HepG2 (cell line): ENCODE data around the gene USP7. TPM values are rescaled to one million over a fixed set of nuclear protein-coding genes. Genes with fewer than 3 reads are reported as not detected.
A peak's percentile ranks its signal among the peaks of the same experiment; 100 is the strongest.

ENCODE experiments used
- ATAC-seq: fragments of 200-7000 bp; cut with Tn5 transposase; 3 replicates; pipeline ENCODE4 v1.9.1; 2020; ENCODE audit warnings: mild to moderate bottlenecking, moderate library complexity
- BruUV-seq: library from RNA; stranded (reverse); fragments of 400-500 nt; replicated peaks from 2 replicates; lab custom pipeline; 2021; lab: Mats Ljungman, UMichigan
- CTCF ChIA-PET: fragments of 300-600 bp; formaldehyde crosslinking; extraction: SDS; loops from one replicate; lab custom pipeline; 2021; ENCODE audit warnings: low total read pairs, inconsistent platforms, low intra/inter-chr PET ratio; lab: Yijun Ruan, JAX
- POLR2A ChIA-PET: fragments of 350-600 bp; sonication (Branson Sonifier 250); formaldehyde crosslinking; loops from one replicate; lab custom pipeline; 2020; ENCODE audit warnings: antibody characterized with exemption, inconsistent platforms; lab: Yijun Ruan, JAX
- DNase-seq: peaks from one replicate; pipeline ENCODE4 v3.0.0-alpha.2; 2015; ENCODE audit warnings: low spot score
- FAIRE-seq: peaks from 3 replicates; lab custom pipeline; 2011; peaks lifted over from hg19 to GRCh38; lab: Jason Lieb, UNC
- H2AFZ ChIP-seq: one replicate; pipeline ENCODE4 v1.6.1; 2011; ENCODE audit warnings: low read length, inconsistent platforms
- H3K27ac ChIP-seq: fragments of 300-600 bp; 3 replicates; pipeline ENCODE4 v1.8.0; 2011; ENCODE audit warnings: mixed run types, mild to moderate bottlenecking, mixed read lengths, low read length, inconsistent platforms; ENCODE audit not compliant: insufficient read depth; ENCODE audit errors: extremely low read length
- H3K27me3 ChIP-seq, 2 experiments: fragments of 200-600 bp in 1 of 2; 2 replicates in 1 of 2; 3 replicates in 1 of 2; pipeline versions ENCODE4 v1.6.0 to v1.8.0; 2011; ENCODE audit warnings: low read length in 2 of 2, mild to moderate bottlenecking in 2 of 2, moderate library complexity in 2 of 2, inconsistent platforms in 1 of 2; ENCODE audit not compliant: insufficient read depth in 2 of 2, control insufficient read depth in 1 of 2
- H3K36me3 ChIP-seq, 2 experiments: fragments of 200-600 bp in 1 of 2; replicated peaks in 1 of 2; 2 replicates in 1 of 2; 3 replicates in 1 of 2; pipeline versions ENCODE4 v1.5.1 to v1.8.0; 2011; ENCODE audit warnings: low read length in 2 of 2, inconsistent platforms in 1 of 2; ENCODE audit not compliant: insufficient read depth in 2 of 2, control insufficient read depth in 1 of 2
- H3K4me1 ChIP-seq: 2 replicates; pipeline ENCODE4 v1.5.1; 2012; ENCODE audit warnings: low read length, inconsistent platforms; ENCODE audit not compliant: insufficient read depth
- H3K4me2 ChIP-seq: 2 replicates; pipeline ENCODE4 v1.6.0; 2011; ENCODE audit warnings: low read depth, low read length, inconsistent platforms
- H3K4me3 ChIP-seq, 3 experiments: fragments of 200-600 bp in 1 of 3; sonication (generic), shearing (Covaris generic) in 1 of 3; replicated peaks in 1 of 3; 2 replicates each; pipeline ENCODE4 v1.5.1; 2011 to 2016; ENCODE audit warnings: low read length in 3 of 3, inconsistent platforms in 2 of 3, low read depth in 2 of 3, mild to moderate bottlenecking in 2 of 3, control low read depth in 1 of 3, mixed read lengths in 1 of 3; ENCODE audit not compliant: insufficient read depth in 1 of 3
- H3K79me2 ChIP-seq: one replicate; pipeline ENCODE4 v1.6.1; 2011; ENCODE audit warnings: low read length, inconsistent platforms; ENCODE audit not compliant: insufficient read depth
- H3K9ac ChIP-seq: 2 replicates; pipeline ENCODE4 v1.6.0; 2011; ENCODE audit warnings: mild to moderate bottlenecking, low read depth, low read length, inconsistent platforms; ENCODE audit not compliant: insufficient read depth
- H3K9me3 ChIP-seq: 2 replicates; pipeline ENCODE4 v1.5.1; 2012; ENCODE audit warnings: mild to moderate bottlenecking, low read length
- H4K20me1 ChIP-seq: 2 replicates; pipeline ENCODE4 v1.6.0; 2011; ENCODE audit warnings: inconsistent platforms, mild to moderate bottlenecking, low read length, moderate library complexity; ENCODE audit not compliant: insufficient read depth
- ATAD3A ChIP-seq: sonication (generic); formaldehyde crosslinking; IDR thresholded peaks from 2 replicates; pipeline ENCODE4 v1.4.0; 2020; ENCODE audit warnings: missing genetic modification reagents
- ATRX ChIP-seq: sonication (generic); formaldehyde crosslinking; IDR thresholded peaks from 2 replicates; pipeline ENCODE4 v1.4.0; 2020; ENCODE audit warnings: missing genetic modification reagents, borderline replicate concordance
- EED ChIP-seq: sonication (generic); formaldehyde crosslinking; IDR thresholded peaks from 2 replicates; pipeline ENCODE4 v1.5.0; 2020; ENCODE audit warnings: mild to moderate bottlenecking, missing genetic modification reagents
- KDM5B ChIP-seq: sonication (generic); formaldehyde crosslinking; IDR thresholded peaks from 2 replicates; pipeline ENCODE4 v1.4.0; 2020; ENCODE audit warnings: missing genetic modification reagents, mild to moderate bottlenecking, borderline replicate concordance
- MIER3 ChIP-seq: IDR thresholded peaks from 2 replicates; pipeline ENCODE4 v1.6.1; 2016; ENCODE audit warnings: missing compliant biosample characterization, borderline replicate concordance
- PAX8 ChIP-seq: sonication (generic); formaldehyde crosslinking; IDR thresholded peaks from 2 replicates; pipeline ENCODE4 v1.8.0; 2022; ENCODE audit warnings: mild to moderate bottlenecking, missing genetic modification reagents, borderline replicate concordance
- POLR2A ChIP-seq, 2 experiments: IDR thresholded peaks; 2 replicates each; pipeline ENCODE4 v1.6.1; 2011; ENCODE audit warnings: low read depth in 2 of 2, low read length in 2 of 2, mild to moderate bottlenecking in 1 of 2, moderate library complexity in 1 of 2; ENCODE audit not compliant: insufficient read depth in 1 of 2
- POLR2G ChIP-seq: fragments of 200-400 bp; formaldehyde crosslinking; IDR thresholded peaks from 2 replicates; pipeline ENCODE4 v1.6.1; 2018; ENCODE audit warnings: mild to moderate bottlenecking, low read depth, low read length, moderate library complexity
- RBM22 ChIP-seq: fragments of 200-400 bp; formaldehyde crosslinking; optimal IDR thresholded peaks from 2 replicates; pipeline ENCODE3; 2017; ENCODE audit warnings: mild to moderate bottlenecking, low read length, moderate library complexity
- SALL2 ChIP-seq: sonication (generic); formaldehyde crosslinking; IDR thresholded peaks from 2 replicates; pipeline ENCODE4 v1.8.1; 2023; ENCODE audit warnings: mild to moderate bottlenecking, missing genetic modification reagents, inconsistent platforms
- SCMH1 ChIP-seq: sonication (generic); formaldehyde crosslinking; IDR thresholded peaks from 2 replicates; pipeline ENCODE4 v1.9.0; 2021; ENCODE audit warnings: missing genetic modification reagents, mild to moderate bottlenecking, borderline replicate concordance
- SRY ChIP-seq: sonication (generic); formaldehyde crosslinking; IDR thresholded peaks from 2 replicates; pipeline ENCODE4 v1.8.0; 2022; ENCODE audit warnings: mild to moderate bottlenecking, missing genetic modification reagents
- ZNF274 ChIP-seq: sonication (generic); formaldehyde crosslinking; IDR thresholded peaks from 2 replicates; pipeline ENCODE4 v1.5.1; 2020; ENCODE audit warnings: mild to moderate bottlenecking, missing genetic modification reagents
- ZNF556 ChIP-seq: sonication (generic); formaldehyde crosslinking; IDR thresholded peaks from 2 replicates; pipeline ENCODE4 v1.4.0; 2020; ENCODE audit warnings: mild to moderate bottlenecking, missing genetic modification reagents, borderline replicate concordance
- ZNF607 ChIP-seq: sonication (generic); formaldehyde crosslinking; IDR thresholded peaks from 2 replicates; pipeline ENCODE4 v1.5.1; 2020; ENCODE audit warnings: missing genetic modification reagents, mild to moderate bottlenecking, borderline replicate concordance
- WGBS: methylation state at CpG from one replicate; pipeline ENCODE4 v1.1.6; 2017; ENCODE audit warnings: low lambda C conversion rate; 5-methylcytosine and 5-hydroxymethylcytosine counted together
- in situ Hi-C: cut with HindIII; loops from 2 replicates; pipeline ENCODE4 v1.10.0; 2017; ENCODE audit warnings: low pct_unique_long_range_greater_than_20kb; ENCODE audit not compliant: extremely low pct_ligation_motif_present
- intact Hi-C: fragments of 100-400 bp; cut with micrococcal nuclease; formaldehyde crosslinking; loops from one replicate; pipeline ENCODE4 v1.10.0; 2022; ENCODE audit not compliant: unreplicated experiment
- polyA plus RNA-seq, 8 experiments: library from polyadenylated mRNA; depleted of rRNA in 3 of 8; stranded (reverse) in 7 of 8; unstranded in 1 of 8; fragments of >200 nt; fragmentation: Illumina TruSeq in 4 of 8; extraction: Trizol in 4 of 8; gene quantifications; 2 replicates each; pipeline versions ENCODE4 v1.2.1 to v1.2.3, GENCODE V29; 2011 to 2016; ENCODE audit warnings: low read depth in 4 of 8, missing spikeins in 1 of 8, mixed read lengths in 1 of 8; ENCODE audit not compliant: insufficient read depth in 1 of 8
- total RNA-seq, 5 experiments: library from RNA; depleted of rRNA; stranded (reverse); fragments of >200 nt; fragmentation: Illumina TruSeq; extraction: Trizol; gene quantifications; 2 replicates each; pipeline ENCODE4 v1.2.3, GENCODE V29; 2016; ENCODE audit warnings: low read depth in 1 of 5
- TF ChIP-seq, protein P1 (sequence below): sonication (generic); formaldehyde crosslinking; IDR thresholded peaks from 2 replicates; pipeline ENCODE4 v1.4.0; 2020; ENCODE audit warnings: mild to moderate bottlenecking, missing genetic modification reagents, borderline replicate concordance
- TF ChIP-seq, protein P2 (sequence below): sonication (generic); formaldehyde crosslinking; IDR thresholded peaks from 2 replicates; pipeline ENCODE4 v1.4.0; 2020; ENCODE audit warnings: missing genetic modification reagents
- TF ChIP-seq, protein P3 (sequence below): sonication (generic); formaldehyde crosslinking; conservative IDR thresholded peaks from 2 replicates; pipeline ENCODE4 v1.8.1; 2023; ENCODE audit warnings: missing genetic modification reagents

USP7 gene
- total and polyA plus RNA-seq, 2 of the 13 experiments (the other 11 are each of a cell fraction or from before 2014, with no cell fraction given), result 52.5 to 173 TPM

DNA sequence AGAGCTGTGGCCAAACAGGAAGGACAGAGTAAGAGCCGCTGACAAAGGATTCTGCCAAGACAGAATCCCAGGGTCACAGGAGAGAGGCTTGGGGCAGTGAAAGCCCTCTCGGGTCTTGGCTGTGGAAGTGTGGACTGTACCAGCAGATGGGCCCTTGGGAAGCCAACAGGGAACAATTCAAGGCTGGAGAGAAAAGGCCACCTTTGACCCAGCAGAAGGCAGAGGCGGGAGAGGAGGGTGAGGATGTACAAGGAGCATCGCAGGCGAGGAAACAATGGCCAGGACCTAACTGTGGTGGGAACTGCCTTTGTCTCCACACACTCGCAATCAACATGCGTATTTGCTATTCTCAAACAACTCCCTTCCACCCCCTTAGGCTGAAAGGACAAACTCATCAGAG, 110.6 kb downstream of the USP7 start:
- intact Hi-C loops, result loop anchor here (5.0 kb wide), 1 partner anchor 191 kb away; no protein-coding TSS in a partner anchor
- H3K27me3 ChIP-seq, result no peaks in the 10 kb centered on the region
- no peaks in the 10 kb centered on the region for H3K9me3 ChIP-seq
- no peak overlapping the region for H3K9ac ChIP-seq
- no peak overlapping the region for H3K4me3 ChIP-seq
- ChIA-PET POLR2A (interaction anchor here (0.8 to 7.5 kb wide), 4 partner anchors 7 to 27 kb away, joined by 3 to 105 read pairs (median 8); partner anchors contain the start of gene CARHSP1), CTCF (no interaction called here)
- H3K4me2 ChIP-seq, result no peak overlapping the region
- H3K79me2 ChIP-seq, result no peaks in the 10 kb centered on the region
- H3K4me1 ChIP-seq, result peaks cover 31% of the 10 kb centered on the region
- ATAC-seq (no peak), DNase-seq (no peak), FAIRE-seq (no peak)
- in situ Hi-C loops, result no loop called here
- peaks cover 60 to 90% of the 10 kb centered on the region in 2 experiments for H3K36me3 ChIP-seq
- H3K27ac ChIP-seq, result no peak overlapping the region
- TSS peak; percentile 32 for BruUV-seq
- WGBS, result 96% methylated on average over 7 of the region's 7 CpGs
- H4K20me1 ChIP-seq, result peaks cover 52% of the 10 kb centered on the region
- H2AFZ ChIP-seq, result no peak overlapping the region
- TF ChIP-seq POLR2A (IDR thresholded peaks at IDR 0.05; ENCODE audit: insufficient read depth in 1 of 2, low read depth in 2 of 2, low read length in 2 of 2) (peak; percentile 30 to 70; a peak in 2 of 4 replicates), ATAD3A (CRISPR knock-in tag) (no peak), RBM22 (peak; percentile 99), EED (CRISPR knock-in tag) (no peak), ATRX (no peak), MIER3 (CRISPR knock-in tag) (no peak), ZNF556 (CRISPR knock-in tag) (no peak), POLR2G (peak; percentile 11), SALL2 (CRISPR knock-in tag) (no peak), SRY (CRISPR knock-in tag) (no peak), PAX8 (no peak), KDM5B (0 out of 2 replicates have a peak, but pooled peaks have one; percentile 18), ZNF274 (CRISPR knock-in tag) (0 out of 2 replicates have a peak, but pooled peaks have one; percentile 52), SCMH1 (CRISPR knock-in tag) (no peak), ZNF607 (CRISPR knock-in tag) (no peak)
- TF ChIP-seq, protein P1, sequence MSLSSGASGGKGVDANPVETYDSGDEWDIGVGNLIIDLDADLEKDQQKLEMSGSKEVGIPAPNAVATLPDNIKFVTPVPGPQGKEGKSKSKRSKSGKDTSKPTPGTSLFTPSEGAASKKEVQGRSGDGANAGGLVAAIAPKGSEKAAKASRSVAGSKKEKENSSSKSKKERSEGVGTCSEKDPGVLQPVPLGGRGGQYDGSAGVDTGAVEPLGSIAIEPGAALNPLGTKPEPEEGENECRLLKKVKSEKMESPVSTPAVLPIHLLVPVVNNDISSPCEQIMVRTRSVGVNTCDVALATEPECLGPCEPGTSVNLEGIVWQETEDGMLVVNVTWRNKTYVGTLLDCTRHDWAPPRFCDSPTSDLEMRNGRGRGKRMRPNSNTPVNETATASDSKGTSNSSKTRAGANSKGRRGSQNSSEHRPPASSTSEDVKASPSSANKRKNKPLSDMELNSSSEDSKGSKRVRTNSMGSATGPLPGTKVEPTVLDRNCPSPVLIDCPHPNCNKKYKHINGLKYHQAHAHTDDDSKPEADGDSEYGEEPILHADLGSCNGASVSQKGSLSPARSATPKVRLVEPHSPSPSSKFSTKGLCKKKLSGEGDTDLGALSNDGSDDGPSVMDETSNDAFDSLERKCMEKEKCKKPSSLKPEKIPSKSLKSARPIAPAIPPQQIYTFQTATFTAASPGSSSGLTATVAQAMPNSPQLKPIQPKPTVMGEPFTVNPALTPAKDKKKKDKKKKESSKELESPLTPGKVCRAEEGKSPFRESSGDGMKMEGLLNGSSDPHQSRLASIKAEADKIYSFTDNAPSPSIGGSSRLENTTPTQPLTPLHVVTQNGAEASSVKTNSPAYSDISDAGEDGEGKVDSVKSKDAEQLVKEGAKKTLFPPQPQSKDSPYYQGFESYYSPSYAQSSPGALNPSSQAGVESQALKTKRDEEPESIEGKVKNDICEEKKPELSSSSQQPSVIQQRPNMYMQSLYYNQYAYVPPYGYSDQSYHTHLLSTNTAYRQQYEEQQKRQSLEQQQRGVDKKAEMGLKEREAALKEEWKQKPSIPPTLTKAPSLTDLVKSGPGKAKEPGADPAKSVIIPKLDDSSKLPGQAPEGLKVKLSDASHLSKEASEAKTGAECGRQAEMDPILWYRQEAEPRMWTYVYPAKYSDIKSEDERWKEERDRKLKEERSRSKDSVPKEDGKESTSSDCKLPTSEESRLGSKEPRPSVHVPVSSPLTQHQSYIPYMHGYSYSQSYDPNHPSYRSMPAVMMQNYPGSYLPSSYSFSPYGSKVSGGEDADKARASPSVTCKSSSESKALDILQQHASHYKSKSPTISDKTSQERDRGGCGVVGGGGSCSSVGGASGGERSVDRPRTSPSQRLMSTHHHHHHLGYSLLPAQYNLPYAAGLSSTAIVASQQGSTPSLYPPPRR (CRISPR knock-in tag), result no peak
- TF ChIP-seq, protein P2, sequence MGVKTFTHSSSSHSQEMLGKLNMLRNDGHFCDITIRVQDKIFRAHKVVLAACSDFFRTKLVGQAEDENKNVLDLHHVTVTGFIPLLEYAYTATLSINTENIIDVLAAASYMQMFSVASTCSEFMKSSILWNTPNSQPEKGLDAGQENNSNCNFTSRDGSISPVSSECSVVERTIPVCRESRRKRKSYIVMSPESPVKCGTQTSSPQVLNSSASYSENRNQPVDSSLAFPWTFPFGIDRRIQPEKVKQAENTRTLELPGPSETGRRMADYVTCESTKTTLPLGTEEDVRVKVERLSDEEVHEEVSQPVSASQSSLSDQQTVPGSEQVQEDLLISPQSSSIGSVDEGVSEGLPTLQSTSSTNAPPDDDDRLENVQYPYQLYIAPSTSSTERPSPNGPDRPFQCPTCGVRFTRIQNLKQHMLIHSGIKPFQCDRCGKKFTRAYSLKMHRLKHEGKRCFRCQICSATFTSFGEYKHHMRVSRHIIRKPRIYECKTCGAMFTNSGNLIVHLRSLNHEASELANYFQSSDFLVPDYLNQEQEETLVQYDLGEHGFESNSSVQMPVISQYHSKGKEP (CRISPR knock-in tag), result no peak
- TF ChIP-seq, protein P3, sequence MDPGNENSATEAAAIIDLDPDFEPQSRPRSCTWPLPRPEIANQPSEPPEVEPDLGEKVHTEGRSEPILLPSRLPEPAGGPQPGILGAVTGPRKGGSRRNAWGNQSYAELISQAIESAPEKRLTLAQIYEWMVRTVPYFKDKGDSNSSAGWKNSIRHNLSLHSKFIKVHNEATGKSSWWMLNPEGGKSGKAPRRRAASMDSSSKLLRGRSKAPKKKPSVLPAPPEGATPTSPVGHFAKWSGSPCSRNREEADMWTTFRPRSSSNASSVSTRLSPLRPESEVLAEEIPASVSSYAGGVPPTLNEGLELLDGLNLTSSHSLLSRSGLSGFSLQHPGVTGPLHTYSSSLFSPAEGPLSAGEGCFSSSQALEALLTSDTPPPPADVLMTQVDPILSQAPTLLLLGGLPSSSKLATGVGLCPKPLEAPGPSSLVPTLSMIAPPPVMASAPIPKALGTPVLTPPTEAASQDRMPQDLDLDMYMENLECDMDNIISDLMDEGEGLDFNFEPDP (CRISPR knock-in tag), result no peak
